ENCODE data around the gene PNPLA3. TPM values are rescaled to one million over a fixed set of nuclear protein-coding genes. Genes with fewer than 3 reads are reported as not detected.

The PNPLA3 gene
- polyA plus RNA-seq, 1 of the 3 experiments (the other 2 are of a cell fraction), result 3.2 TPM

DNA sequence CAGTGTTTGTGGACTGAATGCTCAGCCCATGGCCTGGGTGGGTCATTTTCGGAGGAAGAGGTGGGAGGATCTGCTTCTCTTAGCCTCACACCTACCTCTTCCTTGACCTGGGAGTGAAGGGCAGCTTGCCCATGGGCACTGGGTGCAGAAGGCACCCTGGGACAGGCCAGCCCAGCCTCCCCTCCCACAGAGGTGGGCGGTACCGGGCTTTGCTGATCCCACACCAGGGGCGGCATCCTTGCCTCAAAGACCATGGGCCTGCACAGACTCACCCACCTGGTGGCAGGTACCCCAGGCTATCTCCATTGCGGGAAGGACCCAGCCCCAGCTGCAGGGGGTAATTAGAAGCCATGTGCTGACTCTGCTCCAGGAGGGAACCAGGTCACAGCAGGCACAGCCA lies 30.3 kb upstream of the PNPLA3 start:
- H3K27ac ChIP-seq (ENCODE audit: low read depth in 2 of 2, low read length in 1 of 2), result no peak overlapping the region
- H3F3A ChIP-seq (replicated peaks; ENCODE audit: insufficient read depth), result no peaks in the 10 kb centered on the region
- DNase-seq, result no peak
- H3K9me2 ChIP-seq, result no peaks in the 10 kb centered on the region
- no peak overlapping the region for H3K9ac ChIP-seq
- no peak overlapping the region for H3K4me2 ChIP-seq
- no peaks in the 10 kb centered on the region for H3K9me3 ChIP-seq
- POLR2A ChIA-PET, result no interaction called here
- H3K79me2 ChIP-seq (ENCODE audit: insufficient read depth), result no peaks in the 10 kb centered on the region
- no CpG with 5 or more reads among the region's 5 CpGs for WGBS (ENCODE audit: low lambda C conversion rate)
- H3K4me1 ChIP-seq (ENCODE audit: control insufficient read depth in 1 of 2, insufficient read depth in 2 of 2, low read depth in 1 of 2, low read length in 1 of 2), result peaks cover 0 to 9% of the 10 kb centered on the region in 2 experiments; a peak in 2 of 4 replicates
- CTCF ChIA-PET, result interaction anchor here (0.9 kb wide), 1 partner anchor 10 kb away, joined by 3 read pairs; no protein-coding TSS in a partner anchor
- no peak overlapping the region for H3K4me3 ChIP-seq (ENCODE audit: low read depth in 2 of 2, low read length in 1 of 2)
- TF ChIP-seq FOXJ3 (CRISPR knock-in tag; IDR thresholded peaks at IDR 0.05), result no peak
- no peak for TF ChIP-seq USF2 (IDR thresholded peaks at IDR 0.05; ENCODE audit: borderline replicate concordance, low read depth, low read length)
- no peak for TF ChIP-seq TAF1 (IDR thresholded peaks at IDR 0.05; ENCODE audit: borderline replicate concordance, low read depth, low read length)
- TF ChIP-seq SMC3 (IDR thresholded peaks at IDR 0.05; ENCODE audit: low read depth, low read length), result no peak
- TF ChIP-seq MEF2A (IDR thresholded peaks at IDR 0.05; ENCODE audit: borderline replicate concordance, low read depth), result no peak
- no peak for TF ChIP-seq NRF1 (IDR thresholded peaks at IDR 0.05; ENCODE audit: low read depth, low read length)
- TF ChIP-seq NFIC (IDR thresholded peaks at IDR 0.05; ENCODE audit: borderline replicate concordance), result no peak
- TF ChIP-seq RFX5 (IDR thresholded peaks at IDR 0.05; ENCODE audit: low read length), result no peak
- TF ChIP-seq FOSL2 (IDR thresholded peaks at IDR 0.05; ENCODE audit: borderline replicate concordance, low read depth), result no peak
- TF ChIP-seq ELF1 (IDR thresholded peaks at IDR 0.05), result no peak
- TF ChIP-seq TEAD4 (IDR thresholded peaks at IDR 0.05; ENCODE audit: borderline replicate concordance, insufficient read depth), result no peak
- TF ChIP-seq GABPA (IDR thresholded peaks at IDR 0.05; ENCODE audit: low read depth), result no peak
- TF ChIP-seq RXRA (IDR thresholded peaks at IDR 0.05; ENCODE audit: borderline replicate concordance, low read depth), result no peak
- TF ChIP-seq CHD2 (IDR thresholded peaks at IDR 0.05; ENCODE audit: low read length, partially characterized antibody), result no peak
- TF ChIP-seq, protein P1, sequence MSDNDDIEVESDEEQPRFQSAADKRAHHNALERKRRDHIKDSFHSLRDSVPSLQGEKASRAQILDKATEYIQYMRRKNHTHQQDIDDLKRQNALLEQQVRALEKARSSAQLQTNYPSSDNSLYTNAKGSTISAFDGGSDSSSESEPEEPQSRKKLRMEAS (IDR thresholded peaks at IDR 0.05; ENCODE audit: low read depth), result no peak
- no peaks in the 10 kb centered on the region; the same call in 1 of the 2 replicates for H3K27me3 ChIP-seq (ENCODE audit: insufficient read depth)
- H4K20me1 ChIP-seq (ENCODE audit: insufficient read depth), result no peaks in the 10 kb centered on the region
- H3K36me3 ChIP-seq (replicated peaks in 1 of 2; ENCODE audit: control insufficient read depth in 1 of 2, insufficient read depth in 2 of 2, low read length in 1 of 2), result no peaks in the 10 kb centered on the region
- H2AFZ ChIP-seq (ENCODE audit: low read depth), result no peak overlapping the region

DNA sequence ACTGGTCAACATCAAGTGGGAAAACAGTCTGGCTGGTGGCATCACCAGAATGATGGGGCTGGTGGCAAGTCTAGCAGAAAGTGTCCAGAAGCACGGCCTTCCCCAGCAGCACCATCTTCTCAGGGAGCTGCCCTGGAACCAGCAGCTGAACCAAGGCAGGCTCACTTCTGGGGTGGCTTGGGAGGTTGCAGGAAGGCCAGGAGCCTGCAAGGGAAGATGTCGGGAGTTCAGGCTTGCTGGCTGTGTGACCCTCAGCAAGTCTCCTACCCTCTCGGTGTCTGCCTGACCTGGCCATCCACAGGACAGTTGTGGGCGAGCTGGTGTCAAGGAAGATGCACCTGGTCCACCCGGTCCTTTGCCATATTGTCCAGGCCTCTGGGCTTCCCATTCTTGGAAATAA lies 29.5 kb upstream of the PNPLA3 start:
- POLR2A ChIA-PET, result no interaction called here
- peaks cover 0 to 12% of the 10 kb centered on the region in 2 experiments; a peak in 2 of 4 replicates for H3K4me1 ChIP-seq (ENCODE audit: control insufficient read depth in 1 of 2, insufficient read depth in 2 of 2, low read depth in 1 of 2, low read length in 1 of 2)
- no peaks in the 10 kb centered on the region for H3F3A ChIP-seq (replicated peaks; ENCODE audit: insufficient read depth)
- no peak overlapping the region for H3K27ac ChIP-seq (ENCODE audit: low read depth in 2 of 2, low read length in 1 of 2)
- no peaks in the 10 kb centered on the region for H3K9me3 ChIP-seq
- H3K9me2 ChIP-seq, result no peaks in the 10 kb centered on the region
- no peak overlapping the region for H3K9ac ChIP-seq
- DNase-seq, result no peak
- no peak for TF ChIP-seq FOSL2 (IDR thresholded peaks at IDR 0.05; ENCODE audit: borderline replicate concordance, low read depth)
- no peak for TF ChIP-seq RFX5 (IDR thresholded peaks at IDR 0.05; ENCODE audit: low read length)
- TF ChIP-seq POLR2AphosphoS5 (IDR thresholded peaks at IDR 0.05; ENCODE audit: low read depth, low read length), result no peak
- no peak for TF ChIP-seq NFIC (IDR thresholded peaks at IDR 0.05; ENCODE audit: borderline replicate concordance)
- TF ChIP-seq EP300 (IDR thresholded peaks at IDR 0.05; ENCODE audit: borderline replicate concordance in 1 of 2, low read depth in 1 of 2, low read length in 1 of 2), result no peak
- TF ChIP-seq, protein P2, sequence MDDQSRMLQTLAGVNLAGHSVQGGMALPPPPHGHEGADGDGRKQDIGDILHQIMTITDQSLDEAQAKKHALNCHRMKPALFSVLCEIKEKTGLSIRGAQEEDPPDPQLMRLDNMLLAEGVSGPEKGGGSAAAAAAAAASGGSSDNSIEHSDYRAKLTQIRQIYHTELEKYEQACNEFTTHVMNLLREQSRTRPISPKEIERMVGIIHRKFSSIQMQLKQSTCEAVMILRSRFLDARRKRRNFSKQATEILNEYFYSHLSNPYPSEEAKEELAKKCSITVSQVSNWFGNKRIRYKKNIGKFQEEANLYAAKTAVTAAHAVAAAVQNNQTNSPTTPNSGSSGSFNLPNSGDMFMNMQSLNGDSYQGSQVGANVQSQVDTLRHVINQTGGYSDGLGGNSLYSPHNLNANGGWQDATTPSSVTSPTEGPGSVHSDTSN (IDR thresholded peaks at IDR 0.05), result no peak
- TF ChIP-seq, protein P1 (IDR thresholded peaks at IDR 0.05; ENCODE audit: low read depth), result no peak
- TF ChIP-seq USF2 (IDR thresholded peaks at IDR 0.05; ENCODE audit: borderline replicate concordance, low read depth, low read length), result no peak
- TF ChIP-seq RCOR1 (IDR thresholded peaks at IDR 0.05; ENCODE audit: low read length), result no peak
- H3K79me2 ChIP-seq (ENCODE audit: insufficient read depth), result no peaks in the 10 kb centered on the region
- no CpG with 5 or more reads among the region's 5 CpGs for WGBS (ENCODE audit: low lambda C conversion rate)
- H4K20me1 ChIP-seq (ENCODE audit: insufficient read depth), result no peaks in the 10 kb centered on the region
- no peak overlapping the region for H3K4me3 ChIP-seq (ENCODE audit: low read depth in 2 of 2, low read length in 1 of 2)
- H3K27me3 ChIP-seq (ENCODE audit: insufficient read depth), result no peaks in the 10 kb centered on the region; the same call in 1 of the 2 replicates
- CTCF ChIA-PET, result interaction anchor here (1.0 kb wide), 1 partner anchor 11 kb away, joined by 4 read pairs; no protein-coding TSS in a partner anchor
- H2AFZ ChIP-seq (ENCODE audit: low read depth), result no peak overlapping the region
- H3K4me2 ChIP-seq, result no peak overlapping the region
- H3K36me3 ChIP-seq (replicated peaks in 1 of 2; ENCODE audit: control insufficient read depth in 1 of 2, insufficient read depth in 2 of 2, low read length in 1 of 2), result no peaks in the 10 kb centered on the region

All from SK-N-SH (cell line).